ENCODE measurements around the gene LMBRD1. TPM values are rescaled to one million over a fixed set of nuclear protein-coding genes. Genes with fewer than 3 reads are reported as not detected.
A peak's percentile ranks its signal among the peaks of the same experiment; 100 is the strongest.
"Not testable (repeated sequence)": the region's sequence is repeated elsewhere in the genome, so short reads cannot be mapped to it uniquely, and the experiment has no call there.

Gene LMBRD1
- 49.8 and 106 TPM in 2 replicates for total RNA-seq

DNA sequence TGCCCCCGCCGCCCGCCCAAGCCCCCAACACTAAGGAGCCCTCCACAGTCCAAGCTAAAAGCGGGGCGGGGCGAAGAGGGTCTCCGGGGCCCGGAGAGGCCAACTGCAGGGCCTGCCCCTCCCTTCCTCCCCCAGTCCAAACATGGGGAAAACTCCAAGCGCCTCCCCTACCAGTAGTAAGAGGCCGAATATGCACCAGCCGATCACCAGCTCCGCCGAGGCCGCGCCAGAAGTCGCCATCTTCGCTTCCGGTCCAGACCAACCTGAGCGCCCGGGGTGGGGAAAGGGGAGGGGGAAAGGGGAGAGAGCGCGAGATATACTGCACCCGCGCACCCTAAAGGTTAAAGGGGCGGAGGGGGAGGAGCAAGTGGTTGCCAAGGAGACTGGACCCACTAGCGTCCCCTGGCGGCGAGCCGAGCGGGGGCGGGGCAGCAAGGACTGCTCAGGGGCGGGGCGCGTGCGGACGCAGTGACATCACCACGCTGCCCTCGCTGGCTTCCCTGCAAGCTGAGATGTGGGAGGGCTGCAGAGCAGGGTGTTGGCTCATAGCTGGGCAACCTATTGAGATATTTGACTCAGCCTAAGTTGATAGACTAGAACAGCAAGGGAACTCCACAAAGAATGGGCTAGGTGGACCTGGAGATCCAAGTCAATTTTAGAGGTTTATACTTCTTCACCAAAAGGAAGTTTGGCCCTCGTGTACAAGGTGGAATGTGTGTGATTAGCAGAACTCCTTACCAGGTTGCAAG is at the start of gene LMBRD1:
Gene LMBRD1 (minus strand): TSS at position 369 of the 749 bp plus-strand sequence. CDS start 129 bp downstream, at position 240.
- peak; percentile 91 for DNase-seq (ENCODE audit: low read depth)

DNA sequence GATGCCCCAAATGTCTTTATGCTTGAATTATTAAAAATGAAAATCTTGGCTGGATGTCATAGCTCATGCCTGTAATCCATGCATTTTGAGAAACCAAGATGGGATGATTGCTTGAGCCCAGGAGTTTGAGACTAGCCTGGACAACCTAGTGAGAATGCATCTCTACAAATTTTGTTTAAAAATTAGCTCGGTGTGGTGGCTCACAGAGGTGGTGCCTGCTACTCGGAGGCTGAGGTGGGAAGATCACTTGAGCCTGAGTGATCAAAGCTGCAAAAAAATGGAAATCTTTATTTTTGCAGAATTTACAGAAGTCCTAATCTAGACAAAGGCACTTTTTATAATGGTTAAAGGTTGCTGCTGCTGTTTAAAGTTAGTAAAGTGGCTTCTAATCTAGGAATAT is 49.5 kb upstream of the LMBRD1 start:
- no peak for DNase-seq (ENCODE audit: low read depth)

DNA sequence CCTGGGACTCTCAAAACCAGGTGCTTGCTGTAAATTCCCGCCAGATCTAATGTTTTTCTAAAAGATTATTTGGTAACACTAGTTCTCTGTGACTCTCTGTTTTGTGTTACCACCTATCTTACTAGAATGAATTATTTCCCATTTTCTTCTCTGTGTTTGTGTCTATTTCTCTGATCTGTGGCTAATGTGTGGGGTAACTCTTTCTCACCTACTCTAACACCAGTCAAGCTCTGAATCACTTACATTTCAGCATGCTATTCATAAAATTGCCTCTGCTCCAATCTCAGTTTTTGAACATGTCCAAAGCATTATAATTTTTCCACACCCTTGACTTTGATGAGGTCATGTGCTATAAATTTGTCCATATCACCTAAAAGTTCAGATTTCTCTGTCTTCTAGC is 46.4 kb upstream of the LMBRD1 start:
- DNase-seq (ENCODE audit: low read depth): no peak

DNA sequence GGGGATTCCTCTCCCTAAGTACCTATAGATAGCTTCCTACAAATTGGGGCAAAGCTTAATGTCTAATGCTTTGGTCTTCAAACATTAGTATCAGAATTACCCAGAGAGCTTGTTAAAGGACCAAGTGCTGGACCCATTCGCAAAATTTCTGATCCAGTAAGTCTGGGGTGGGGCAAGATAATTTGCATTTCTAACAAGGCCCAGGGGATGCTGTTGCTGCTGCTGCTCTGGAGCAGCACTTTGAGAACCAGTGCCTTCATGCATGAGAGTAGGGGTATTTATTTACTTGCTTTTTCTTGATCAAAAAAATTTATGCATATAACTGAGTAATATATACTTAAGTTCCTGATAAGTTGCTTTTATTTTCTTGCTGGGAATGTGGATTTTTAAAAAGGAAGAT is 45.1 kb upstream of the LMBRD1 start:
- no peak for DNase-seq (ENCODE audit: low read depth)

DNA sequence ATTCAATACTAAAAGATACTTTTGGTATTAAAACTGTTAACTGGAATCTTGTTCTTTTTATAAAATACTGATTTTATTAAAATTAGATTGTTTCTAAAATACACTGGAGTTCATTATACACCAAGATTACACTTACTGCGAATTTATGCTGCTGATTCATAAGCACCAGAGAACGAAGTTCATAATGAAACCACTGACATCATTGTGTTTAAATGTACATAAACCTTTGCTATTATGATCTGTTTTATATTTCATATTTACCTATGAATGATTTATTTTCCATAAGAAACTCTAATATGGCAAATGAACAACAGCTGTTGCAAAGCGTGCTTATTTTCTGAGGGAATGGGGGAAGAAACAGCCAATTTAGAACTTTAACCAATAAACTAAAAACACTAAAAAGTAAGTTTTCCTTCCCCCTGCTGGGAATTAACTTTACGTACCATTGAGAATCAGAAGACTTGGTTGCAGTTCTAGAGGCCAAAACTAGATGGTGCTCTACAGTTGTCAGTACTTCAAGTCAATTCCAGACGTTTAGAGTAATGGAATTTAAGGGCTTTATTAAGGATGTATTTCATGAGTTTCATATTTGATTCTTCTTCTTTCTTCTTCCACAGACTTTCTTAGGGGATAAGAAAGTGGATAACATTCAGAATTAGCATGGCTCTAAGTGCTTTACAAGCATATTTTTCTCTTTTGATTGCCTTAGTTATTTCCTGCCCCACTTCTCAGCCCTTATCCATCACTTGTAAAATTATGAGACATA is 38.8 kb upstream of the LMBRD1 start:
- DNase-seq (ENCODE audit: low read depth): peak; percentile 82

DNA sequence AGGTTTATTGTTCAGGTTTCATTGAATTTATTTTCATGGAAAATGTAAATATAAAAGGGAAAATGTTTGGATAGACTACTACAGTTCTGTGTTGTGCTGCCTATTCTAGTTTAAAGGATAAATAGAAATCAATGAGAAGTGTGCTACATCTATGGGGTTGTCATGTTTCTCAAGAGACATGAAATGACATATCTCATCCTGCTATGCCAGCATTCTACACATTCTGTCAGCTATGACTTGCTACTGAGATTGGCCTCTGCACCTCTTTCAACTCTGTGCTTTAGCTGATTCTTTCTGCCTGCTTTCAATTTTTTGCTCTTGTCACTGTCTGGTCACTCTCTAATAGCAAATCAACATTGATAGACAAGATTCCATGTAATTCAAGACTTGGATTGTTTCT is 35.7 kb upstream of the LMBRD1 start:
- no peak for DNase-seq (ENCODE audit: low read depth)

DNA sequence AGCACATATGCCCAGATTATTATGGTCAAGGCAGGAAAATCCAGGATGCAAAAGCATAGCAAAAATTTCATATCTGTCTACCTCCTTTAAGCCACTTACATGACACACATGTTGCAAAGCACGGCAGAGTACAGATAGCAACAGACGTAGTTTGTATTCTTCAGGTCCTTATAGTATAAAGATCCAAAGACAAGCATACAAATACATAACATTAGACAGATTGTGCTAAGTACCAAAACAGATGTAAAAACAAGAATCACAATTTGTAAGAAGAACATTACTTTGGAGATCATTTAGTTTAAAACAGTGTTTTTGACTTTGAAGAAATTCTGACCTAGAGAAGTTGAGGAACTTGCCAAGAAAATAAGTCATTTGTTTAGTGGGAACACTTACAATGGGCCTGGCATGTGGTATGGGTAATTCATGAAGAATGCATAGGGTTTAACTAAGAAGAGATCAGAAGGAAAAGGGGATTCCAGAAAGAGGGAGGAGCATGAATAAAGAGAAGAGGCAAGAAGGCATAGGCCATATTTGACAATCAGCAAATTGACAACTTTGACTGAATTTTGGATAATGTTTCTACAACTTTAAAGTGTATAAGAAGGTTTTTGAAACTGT is 30.6 kb upstream of the LMBRD1 start:
- DNase-seq (ENCODE audit: low read depth): peak; percentile 65

DNA sequence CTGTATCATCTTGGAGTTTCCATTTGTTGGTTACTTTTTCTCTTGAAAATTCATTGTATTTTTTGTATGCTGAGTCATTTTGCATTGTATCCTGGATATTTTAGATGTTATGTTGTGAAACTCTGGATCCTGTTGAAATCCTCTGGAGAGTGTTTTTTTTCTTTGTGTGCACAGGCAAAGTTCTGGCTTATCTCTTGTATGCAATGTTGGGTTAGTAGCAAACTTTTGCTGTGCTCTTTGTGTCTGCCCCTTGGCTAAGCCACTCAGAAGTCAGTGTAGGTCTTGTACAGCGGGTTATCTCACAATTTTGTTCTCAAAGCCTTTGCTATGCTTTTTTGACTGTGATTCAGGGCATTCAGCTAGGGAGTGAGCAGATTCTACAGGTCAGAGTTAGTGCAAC is 29.1 kb upstream of the LMBRD1 start:
- DNase-seq (ENCODE audit: low read depth): peak; percentile 41

DNA sequence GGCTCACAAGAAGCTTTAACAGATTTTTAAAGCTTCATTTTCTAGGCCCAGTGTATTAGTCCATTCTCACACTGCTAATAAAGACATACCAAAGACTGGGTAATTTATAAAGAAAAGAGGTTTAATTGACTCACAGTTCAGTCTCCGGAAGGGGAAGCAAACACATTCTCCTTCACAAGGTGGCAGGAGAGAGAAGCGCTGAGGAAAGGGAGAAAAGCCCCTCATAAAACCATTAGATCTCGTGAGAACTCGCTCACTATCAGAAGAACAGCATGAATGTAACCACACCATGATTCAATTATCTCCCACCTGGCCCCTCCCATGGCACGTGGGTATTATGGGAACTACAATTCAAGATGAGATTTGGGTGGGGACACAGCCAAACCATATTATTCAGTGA is 27.5 kb upstream of the LMBRD1 start:
- DNase-seq (ENCODE audit: low read depth): not testable (repeated sequence)

DNA sequence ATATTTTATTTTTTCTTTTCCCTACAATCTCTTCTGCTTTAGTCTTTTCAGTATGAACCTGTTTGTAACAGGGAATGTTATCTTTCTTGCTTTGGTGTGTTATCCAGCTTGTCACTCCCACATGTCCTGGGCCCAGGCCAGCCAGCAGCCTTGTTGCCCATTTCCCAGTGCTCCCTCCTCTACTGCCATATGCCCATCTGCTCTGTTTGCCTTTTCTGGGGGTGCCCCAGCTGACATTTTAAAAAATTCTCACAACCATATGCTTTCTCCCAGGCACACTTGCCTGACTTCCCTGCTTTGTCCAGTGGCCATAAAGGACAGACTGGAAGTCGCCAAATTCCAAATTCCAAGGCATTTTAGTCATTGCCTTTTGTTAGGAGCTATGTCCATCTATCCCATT is 23.6 kb upstream of the LMBRD1 start:
- no peak for DNase-seq (ENCODE audit: low read depth)

DNA sequence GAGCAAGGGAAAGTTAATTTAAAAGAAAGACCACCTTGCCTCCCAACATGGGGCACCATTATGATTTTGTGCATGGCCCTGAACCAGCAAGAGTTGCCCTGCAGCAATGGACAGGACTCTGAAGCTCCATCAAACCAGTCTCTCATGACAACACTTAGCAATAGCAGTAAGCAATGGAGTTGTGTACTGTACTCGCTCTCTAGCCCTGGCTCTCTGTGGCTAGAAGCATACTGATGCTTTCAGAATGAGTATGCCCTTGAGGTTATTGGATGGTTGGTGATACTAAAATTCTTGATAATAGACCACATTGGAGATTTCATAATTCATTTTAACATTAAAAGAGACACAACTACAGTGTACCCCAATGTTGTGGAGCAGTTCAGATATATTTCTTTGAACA is 23.2 kb upstream of the LMBRD1 start:
- DNase-seq (ENCODE audit: low read depth): no peak

DNA sequence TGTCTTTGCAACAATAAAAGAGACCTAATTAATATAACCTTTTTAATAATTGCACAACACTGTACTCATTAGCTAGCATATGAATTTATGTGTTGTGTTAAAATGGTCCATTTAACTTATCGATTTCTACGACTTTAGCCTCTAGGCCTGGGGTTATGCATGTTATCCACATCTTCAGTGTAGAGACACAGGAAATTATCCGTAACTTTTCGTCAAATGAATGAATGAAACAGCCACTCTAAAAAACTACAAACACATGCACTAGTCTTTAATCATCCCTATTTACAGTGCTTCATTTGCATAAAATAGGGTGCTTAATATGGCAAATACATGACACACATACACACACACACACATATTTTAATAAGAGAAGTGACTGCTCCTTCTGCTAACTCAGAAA is 22.3 kb upstream of the LMBRD1 start:
- no peak for DNase-seq (ENCODE audit: low read depth)

DNA sequence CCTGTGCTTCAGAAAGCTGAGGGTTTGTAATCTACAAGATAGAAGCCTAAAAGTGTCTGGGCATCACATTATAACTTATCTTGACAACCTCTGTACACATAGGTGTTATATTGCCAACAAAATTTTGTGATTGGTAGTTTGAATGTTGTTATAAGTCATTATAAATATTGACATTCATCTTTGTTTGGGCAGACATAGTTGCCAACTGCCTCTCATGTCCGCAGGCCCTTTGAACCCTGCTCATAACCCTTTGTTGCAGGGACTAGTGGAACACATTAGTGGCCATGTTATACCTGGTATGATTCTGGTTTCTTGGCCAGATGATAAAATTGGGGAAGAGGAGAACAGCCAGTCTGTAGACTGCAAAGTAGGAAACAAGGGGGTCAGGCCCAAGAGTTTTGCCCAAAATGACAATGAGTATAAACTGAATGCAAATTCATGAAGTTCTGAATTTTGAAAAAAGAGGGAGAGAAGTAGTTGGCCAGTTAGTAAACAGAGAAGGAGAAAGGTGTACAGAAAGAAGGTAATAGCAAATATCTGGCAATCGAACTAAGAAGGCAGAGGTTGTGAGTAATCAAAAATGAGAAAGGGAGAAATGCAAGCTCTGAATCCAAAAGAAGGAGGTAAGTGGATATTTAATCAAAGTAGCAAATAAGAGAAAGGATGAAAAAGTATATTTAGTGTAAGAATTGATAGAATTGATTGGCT is 21.6 kb upstream of the LMBRD1 start:
- no peak for DNase-seq (ENCODE audit: low read depth)

DNA sequence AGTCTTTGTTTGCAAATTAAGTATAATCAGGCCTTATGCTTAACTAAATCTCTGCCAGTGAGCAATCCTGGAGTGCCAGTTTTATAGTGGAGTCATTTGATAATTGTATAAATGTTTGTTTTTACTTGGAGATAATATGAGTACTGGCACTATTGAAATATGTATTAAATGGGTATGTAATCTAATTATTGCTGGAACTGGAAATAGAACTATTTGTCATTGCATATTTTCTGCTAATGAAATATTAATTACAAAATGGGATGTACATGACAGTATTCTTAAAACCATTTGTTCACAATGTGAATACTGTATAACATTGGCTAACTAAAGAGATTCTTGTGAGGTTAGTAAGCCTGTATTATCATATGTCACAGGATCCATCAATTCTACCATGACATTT is 20.5 kb upstream of the LMBRD1 start:
- no peak for DNase-seq (ENCODE audit: low read depth)

DNA sequence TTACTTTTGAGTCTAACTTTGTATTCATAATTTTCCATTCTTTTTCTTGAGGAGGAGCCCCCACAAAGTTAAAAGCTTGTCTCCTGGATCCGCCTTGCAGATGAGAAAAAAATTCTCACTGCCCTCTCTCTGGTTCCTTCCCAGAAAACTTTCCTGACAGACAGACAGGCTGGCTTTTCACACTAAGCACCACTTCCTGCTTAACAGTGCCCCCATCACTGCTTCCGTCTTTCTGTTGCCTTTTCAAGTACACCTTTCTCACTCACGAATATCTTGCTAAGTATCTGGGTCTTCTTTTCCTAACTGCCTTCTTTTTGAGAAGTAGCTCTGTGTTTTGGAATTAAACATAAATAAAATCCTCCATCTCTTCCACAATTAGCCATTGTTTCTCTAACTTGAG is 19.8 kb upstream of the LMBRD1 start:
- no peak for DNase-seq (ENCODE audit: low read depth)

DNA sequence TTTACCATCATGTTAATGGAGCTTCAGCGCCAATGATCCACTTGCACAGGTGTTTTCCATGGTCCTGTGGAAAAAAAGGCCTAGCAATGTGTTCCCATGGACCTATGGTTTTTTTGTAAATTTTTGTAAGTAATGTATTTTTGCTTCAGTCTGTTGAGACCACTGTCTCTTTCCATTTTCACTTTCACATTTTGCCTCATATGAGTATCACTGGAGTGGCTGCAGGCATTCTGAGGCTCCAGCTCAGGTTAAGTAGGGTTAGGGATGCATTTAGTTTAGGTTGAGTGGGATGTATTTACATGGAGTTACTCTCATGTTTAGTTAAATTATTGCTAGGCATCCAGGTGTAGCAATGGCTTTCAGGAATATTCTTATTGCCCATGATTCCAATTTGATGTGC is 19.2 kb upstream of the LMBRD1 start:
- DNase-seq (ENCODE audit: low read depth): no peak

DNA sequence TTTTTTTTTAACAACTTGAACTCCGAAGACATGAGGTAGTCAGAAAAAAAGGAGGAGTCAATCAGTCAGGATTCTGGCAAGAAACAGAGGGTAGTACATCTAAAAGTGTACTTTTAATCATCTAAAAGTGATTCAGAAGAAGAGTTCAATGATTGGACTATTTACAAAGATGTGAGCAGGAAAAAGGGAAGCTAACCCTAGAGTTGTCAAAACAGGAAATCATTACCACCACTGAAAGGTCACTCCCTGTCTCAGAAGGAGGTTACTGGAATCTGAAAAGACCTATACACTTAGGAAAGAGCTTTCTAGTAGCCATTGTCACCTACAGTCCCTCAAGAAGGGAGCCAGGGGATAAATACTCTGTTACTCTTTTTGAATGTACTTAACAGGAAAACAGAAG is 16.7 kb upstream of the LMBRD1 start:
- no peak for DNase-seq (ENCODE audit: low read depth)

DNA sequence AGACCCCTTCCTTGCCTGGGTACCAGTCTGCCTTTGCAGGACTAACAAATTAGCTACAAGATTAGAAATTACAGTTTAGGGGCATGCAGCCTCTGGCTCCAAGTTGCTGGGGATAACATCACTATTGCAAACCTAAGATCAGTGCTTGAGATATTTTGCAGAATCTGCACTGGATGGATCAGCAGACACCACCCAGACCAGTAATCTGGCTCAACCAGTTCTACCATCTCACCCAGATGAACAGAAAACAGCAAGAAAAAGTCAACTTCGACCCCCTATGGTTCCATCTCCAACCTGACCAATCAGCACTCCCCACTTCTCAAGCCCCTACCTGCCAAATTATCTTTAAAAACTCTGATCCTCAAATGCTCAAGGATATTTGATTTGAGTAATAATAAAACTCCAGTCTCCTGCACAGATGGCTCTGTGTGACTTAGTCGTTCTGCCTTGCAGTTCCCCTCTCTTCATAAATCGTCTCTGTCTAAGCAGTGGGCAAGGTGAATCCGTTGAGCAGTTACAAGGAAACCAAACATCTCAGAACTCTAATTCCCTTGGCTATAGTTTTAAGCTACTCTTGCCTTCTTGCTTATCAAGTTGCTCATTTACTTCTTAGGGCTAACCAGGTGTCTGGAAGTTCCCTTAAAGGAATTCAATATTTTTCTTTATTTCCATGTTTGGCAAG is 16.1 kb upstream of the LMBRD1 start:
- DNase-seq (ENCODE audit: low read depth): no peak

DNA sequence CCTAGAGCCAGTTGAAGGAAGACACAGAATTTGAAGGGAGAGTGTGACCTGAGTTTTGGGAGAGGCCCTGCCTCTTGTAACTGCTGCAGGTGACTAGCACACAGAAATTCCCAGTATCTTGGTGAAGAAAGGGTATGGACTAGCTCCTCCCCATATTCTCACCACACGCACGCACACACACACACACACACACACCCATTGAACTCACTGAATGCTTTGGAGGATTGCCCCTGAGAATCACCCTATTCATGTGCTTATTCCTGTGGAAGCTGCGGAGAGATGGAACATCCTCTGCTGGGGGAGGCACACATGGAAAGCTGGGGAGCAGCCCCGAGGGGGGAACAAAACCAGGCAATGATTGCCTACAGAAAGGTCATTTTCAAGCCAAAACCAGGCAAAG is 6.2 kb upstream of the LMBRD1 start:
- no peak for DNase-seq (ENCODE audit: low read depth)

DNA sequence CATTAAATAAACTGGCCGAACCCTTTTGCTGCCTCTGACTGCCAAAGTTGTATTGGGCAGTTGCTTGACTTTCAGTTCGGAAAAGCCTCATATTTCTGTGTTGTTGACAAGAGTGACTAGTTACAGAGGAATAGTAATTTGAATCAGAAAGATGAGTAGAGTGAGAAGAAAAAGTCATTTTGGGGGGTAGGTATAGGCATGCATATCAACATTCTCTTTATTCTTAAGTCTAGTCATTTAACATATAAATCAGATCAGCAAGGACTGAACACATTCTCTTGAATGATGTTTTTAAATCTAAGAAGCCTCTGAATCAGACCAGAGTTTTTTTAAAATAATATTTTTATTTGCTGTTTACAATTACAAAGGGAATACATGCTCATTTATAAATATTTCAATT is 4.9 kb upstream of the LMBRD1 start:
- no peak for DNase-seq (ENCODE audit: low read depth)

DNA sequence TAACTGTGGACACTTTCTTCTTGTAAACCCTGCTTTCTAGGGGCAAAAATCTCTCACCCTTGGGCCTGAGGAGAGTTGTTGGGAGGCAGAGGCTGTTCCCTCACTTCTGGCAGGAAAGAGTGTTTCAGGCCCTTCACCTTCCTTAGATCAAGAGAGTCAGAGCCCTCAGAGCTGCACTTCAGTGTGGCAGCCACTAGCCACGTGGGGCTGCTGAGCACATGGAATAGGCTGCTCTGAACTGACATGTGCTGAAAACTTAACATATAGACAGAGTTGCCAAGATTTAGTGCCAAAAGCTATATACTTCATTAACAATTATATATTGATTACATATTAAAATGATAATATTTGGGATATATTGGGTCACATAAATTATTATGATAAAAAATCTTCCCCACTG is 4.4 kb upstream of the LMBRD1 start:
- no peak for DNase-seq (ENCODE audit: low read depth)

DNA sequence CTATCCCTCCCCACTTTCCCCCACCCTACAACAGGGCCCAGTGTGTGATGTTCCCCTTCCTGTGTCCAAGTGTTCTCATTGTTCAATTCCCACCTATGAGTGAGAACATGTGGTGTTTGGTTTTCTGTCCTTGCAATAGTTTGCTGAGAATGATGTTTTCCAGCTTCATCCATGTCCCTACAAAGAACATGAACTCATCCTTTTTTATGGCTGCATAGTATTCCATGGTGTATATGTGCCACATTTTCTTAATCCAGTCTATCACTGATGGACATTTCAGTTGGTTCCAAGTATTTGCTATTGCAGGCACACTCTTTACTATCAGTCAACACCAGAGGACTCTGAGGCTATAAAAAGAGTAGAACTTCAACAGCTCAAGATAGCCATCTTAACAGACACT is 2.0 kb upstream of the LMBRD1 start:
- not testable (repeated sequence) for DNase-seq (ENCODE audit: low read depth)
